Parathyroid adenoma (tissue), 2 donors: ENCODE measurements around the gene IFNA13.
"Not testable (repeated sequence)": the region's sequence is repeated elsewhere in the genome, so short reads cannot be mapped to it uniquely, and the experiment has no call there.

Experiments
- H2AFZ ChIP-seq: fragments of 300-600 bp; sonication (generic); one replicate; pipeline ENCODE4 v1.7.0; 2017; ENCODE audit warnings: antibody characterized with exemption, mild to moderate bottlenecking
- H3K27ac ChIP-seq: fragments of 300-600 bp; sonication (generic); one replicate; pipeline ENCODE4 v1.7.0; 2017
- H3K27me3 ChIP-seq: fragments of 300-600 bp; sonication (generic); one replicate; pipeline ENCODE4 v1.7.0; 2017; ENCODE audit warnings: low read length; ENCODE audit not compliant: control insufficient read depth, insufficient read depth
- H3K36me3 ChIP-seq: fragments of 300-600 bp; sonication (generic); one replicate; pipeline ENCODE4 v1.7.0; 2017; ENCODE audit warnings: low read length; ENCODE audit not compliant: control insufficient read depth, insufficient read depth
- H3K4me1 ChIP-seq: fragments of 300-600 bp; sonication (generic); one replicate; pipeline ENCODE4 v1.7.0; 2017; ENCODE audit warnings: control low read depth
- H3K4me2 ChIP-seq: fragments of 300-600 bp; sonication (generic); one replicate; pipeline ENCODE4 v1.7.0; 2017; ENCODE audit warnings: low read length
- H3K4me3 ChIP-seq: fragments of 300-600 bp; sonication (generic); one replicate; pipeline ENCODE4 v1.7.0; 2017; ENCODE audit warnings: low read depth, low read length
- H3K79me2 ChIP-seq: fragments of 300-600 bp; sonication (generic); one replicate; pipeline ENCODE4 v1.7.0; 2017; ENCODE audit warnings: control low read depth
- H3K9ac ChIP-seq: fragments of 300-600 bp; sonication (generic); one replicate; pipeline ENCODE4 v1.7.0; 2017; ENCODE audit warnings: mild to moderate bottlenecking
- H3K9me3 ChIP-seq: fragments of 300-600 bp; sonication (generic); one replicate; pipeline ENCODE4 v1.7.0; 2017; ENCODE audit warnings: low read length; ENCODE audit not compliant: control insufficient read depth
- CTCF ChIP-seq: fragments of 300-600 bp; sonication (generic); IDR thresholded peaks from one replicate; pipeline ENCODE4 v1.7.0; 2017; ENCODE audit warnings: antibody characterized with exemption, mild to moderate bottlenecking
- donor health status: primary hyperparathyroidism.

The IFNA13 gene

GRCh38 chr9:21385131-21385670, 17.3 kb upstream of the IFNA13 start, which contains the start of gene IFNA2:
IFNA2 (minus strand) TSS chr9:21385398; CDS start chr9:21385329, 69 bp downstream.
- H3K27ac ChIP-seq, result no peak within 1 kb of the TSS

GRCh38 chr9:21383627-21384026, 15.8 kb upstream of the IFNA13 start:
- Histone ChIP-seq H3K36me3 (no peaks in the 10 kb centered on the region), H3K9ac (no peak overlapping the region), H3K9me3 (no peaks in the 10 kb centered on the region), H3K4me3 (no peak overlapping the region), H3K4me2 (no peak overlapping the region), H3K27me3 (no peaks in the 10 kb centered on the region), H3K27ac (no peak overlapping the region), H3K4me1 (no peaks in the 10 kb centered on the region), H3K79me2 (no peaks in the 10 kb centered on the region), H2AFZ (no peak overlapping the region)
- no peak for TF ChIP-seq CTCF

More at GRCh38 chr9:21385131-21385670, 17.3 kb upstream of the IFNA13 start, which contains the start of gene IFNA2:
- no peaks in the 10 kb centered on the region for H3K36me3 ChIP-seq
- no peak within 1 kb of the TSS for H2AFZ ChIP-seq
- no peaks in the 10 kb centered on the region for H3K79me2 ChIP-seq
- H3K9ac ChIP-seq, result no peak within 1 kb of the TSS
- H3K27me3 ChIP-seq, result no peaks in the 10 kb centered on the region
- TF ChIP-seq CTCF, result no peak
- H3K4me1 ChIP-seq, result no peaks in the 10 kb centered on the region
- no peak within 1 kb of the TSS for H3K4me2 ChIP-seq
- no peak within 1 kb of the TSS for H3K4me3 ChIP-seq
- H3K9me3 ChIP-seq, result no peaks in the 10 kb centered on the region

- Histone ChIP-seq H3K4me3 (no peak overlapping the region), H3K4me2 (no peak overlapping the region), H3K9me3 (no peaks in the 10 kb centered on the region), H3K4me1 (no peaks in the 10 kb centered on the region), H2AFZ (no peak overlapping the region), H3K27me3 (no peaks in the 10 kb centered on the region), H3K36me3 (no peaks in the 10 kb centered on the region), H3K79me2 (no peaks in the 10 kb centered on the region), H3K27ac (no peak overlapping the region), H3K9ac (no peak overlapping the region)
- no peak for TF ChIP-seq CTCF
Measured at GRCh38 chr9:21381448-21382339, 13.8 kb upstream of the IFNA13 start.

GRCh38 chr9:21371467-21371866, 3.6 kb upstream of the IFNA13 start:
- not testable (repeated sequence) for H3K4me3 ChIP-seq, H3K36me3 ChIP-seq, H2AFZ ChIP-seq, H3K9ac ChIP-seq, H3K27me3 ChIP-seq, H3K4me1 ChIP-seq, H3K27ac ChIP-seq, H3K9me3 ChIP-seq, H3K4me2 ChIP-seq, H3K79me2 ChIP-seq

- H3K9ac ChIP-seq, H3K4me2 ChIP-seq, H3K36me3 ChIP-seq, H3K27me3 ChIP-seq, H2AFZ ChIP-seq, H3K79me2 ChIP-seq, H3K9me3 ChIP-seq, H3K4me1 ChIP-seq, H3K27ac ChIP-seq, H3K4me3 ChIP-seq: not testable (repeated sequence)
Measured at GRCh38 chr9:21367169-21367568, 688 bp downstream of the IFNA13 start.
